Renal cortex interstitium (tissue), 11 donors: ENCODE measurements around the gene CCDC3. TPM values are rescaled to one million over a fixed set of nuclear protein-coding genes. Genes with fewer than 3 reads are reported as not detected.
"Not testable (repeated sequence)": the region's sequence is repeated elsewhere in the genome, so short reads cannot be mapped to it uniquely, and the experiment has no call there.

Experiments
- DNase-seq, 11 donors: peaks; one replicate each; pipeline ENCODE4 v3.0.0-alpha.2; 2013; ENCODE audit warnings: low read depth in 9 of 11, low spot score in 4 of 11; ENCODE audit errors: extremely low read depth in 1 of 11
- polyA plus RNA-seq, 3 donors: library from polyadenylated mRNA; unstranded; fragments of 120-200 nt; gene quantifications; one replicate each; pipeline ENCODE4 v1.2.1, GENCODE V29; 2013; ENCODE audit not compliant: insufficient read length in 3 of 3

Gene CCDC3
- polyA plus RNA-seq, 3 donors: 10.9 to 13.8 (median 13.5) TPM

- no peak for DNase-seq
These were observed 128.3 kb downstream of the CCDC3 start for GRCh38 chr10:12873172-12873571.

- peak in 1 of 11 donors; percentile 45 for DNase-seq
These were observed 128.9 kb downstream of the CCDC3 start for GRCh38 chr10:12872577-12872976.

- DNase-seq: no peak
These were observed 132.1 kb downstream of the CCDC3 start for GRCh38 chr10:12869427-12869826.

GRCh38 chr10:12868229-12868628 is 133.3 kb downstream of the CCDC3 start:
- no peak for DNase-seq

- DNase-seq: not testable (repeated sequence)
These were observed 136.0 kb downstream of the CCDC3 start for GRCh38 chr10:12865515-12865914.

GRCh38 chr10:12862459-12862858 is 139.1 kb downstream of the CCDC3 start:
- DNase-seq: no peak

GRCh38 chr10:12854988-12855387 is 146.5 kb downstream of the CCDC3 start:
- no peak for DNase-seq

GRCh38 chr10:12852687-12853086 is 148.8 kb downstream of the CCDC3 start:
- no peak for DNase-seq

GRCh38 chr10:12849319-12850181 is 152.0 kb downstream of the CCDC3 start:
- DNase-seq: no peak

GRCh38 chr10:12848439-12849173 is 152.9 kb downstream of the CCDC3 start:
- DNase-seq: no peak

GRCh38 chr10:12847361-12847975 is 154.0 kb downstream of the CCDC3 start:
- DNase-seq: no peak

- no peak for DNase-seq
These were observed 154.8 kb downstream of the CCDC3 start for GRCh38 chr10:12846718-12847117.

Other genes with a start within 250 kb of the CCDC3 start
- 10 to 100 TPM; 28.4 to 42.0 (median 32.8) TPM for gene OPTN, start 98.5 kb upstream of the CCDC3 start, polyA plus RNA-seq
- gene MCM10, start 159.8 kb upstream of the CCDC3 start, polyA plus RNA-seq: 10 to 100 TPM in 2 of 3 donors, 1 to 10 TPM in 1; 8.7 to 12.5 (median 11.5) TPM
- gene UCMA, start 232.7 kb upstream of the CCDC3 start, polyA plus RNA-seq: not detected